ACHN (cell line): ENCODE results near the gene MRC1.
"Not testable (repeated sequence)": the region's sequence is repeated elsewhere in the genome, so short reads cannot be mapped to it uniquely, and the experiment has no call there.

ENCODE experiments used
- DNase-seq: peaks from one replicate; pipeline ENCODE4 v3.0.0-alpha.2; 2015
- in situ Hi-C: cut with HindIII; loops from 2 replicates; pipeline ENCODE4 v1.10.0; 2017; ENCODE audit warnings: low sequenced_read_pairs, low pct_ligation_motif_present, low pct_unique_long_range_greater_than_20kb

MRC1 gene

GRCh38 chr10:17923728-17924127 lies 114.6 kb downstream of the MRC1 start:
- in situ Hi-C loops = no loop called here
- DNase-seq = peak; percentile 13

DNA sequence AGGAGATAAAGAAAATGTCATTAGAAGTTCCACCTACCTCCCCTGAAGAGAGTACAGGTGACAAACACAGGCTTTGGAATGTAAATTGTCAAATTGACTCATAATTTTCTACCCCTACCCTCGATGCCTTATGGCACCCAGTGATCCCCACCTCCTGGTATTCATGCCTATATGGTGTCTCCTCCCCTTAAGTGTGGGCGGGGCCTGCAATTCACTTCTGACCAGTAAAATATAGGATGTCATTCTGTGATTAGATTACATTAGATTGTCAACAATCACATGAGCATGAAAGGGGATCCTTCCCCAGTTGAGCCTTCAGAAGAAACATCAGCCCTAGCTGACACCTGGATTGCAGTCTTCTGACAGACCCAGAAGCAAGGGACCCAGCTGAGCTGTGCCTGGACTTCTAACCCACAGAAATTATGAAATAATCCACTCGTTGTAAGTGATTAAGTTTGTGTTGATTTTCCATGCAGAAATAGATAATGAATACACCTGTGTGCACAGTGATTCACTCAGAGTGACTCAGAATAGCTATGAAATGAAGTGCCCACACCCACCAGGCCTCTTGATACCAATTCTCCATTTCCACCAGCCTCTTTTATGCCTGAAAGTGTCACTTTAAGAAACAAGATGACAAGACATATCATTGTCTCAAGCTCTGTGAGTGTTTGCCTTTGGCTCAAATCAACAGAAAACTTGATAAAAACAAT lies 134.0 kb downstream of the MRC1 start:
- in situ Hi-C loops = no loop called here
- DNase-seq = no peak

DNA sequence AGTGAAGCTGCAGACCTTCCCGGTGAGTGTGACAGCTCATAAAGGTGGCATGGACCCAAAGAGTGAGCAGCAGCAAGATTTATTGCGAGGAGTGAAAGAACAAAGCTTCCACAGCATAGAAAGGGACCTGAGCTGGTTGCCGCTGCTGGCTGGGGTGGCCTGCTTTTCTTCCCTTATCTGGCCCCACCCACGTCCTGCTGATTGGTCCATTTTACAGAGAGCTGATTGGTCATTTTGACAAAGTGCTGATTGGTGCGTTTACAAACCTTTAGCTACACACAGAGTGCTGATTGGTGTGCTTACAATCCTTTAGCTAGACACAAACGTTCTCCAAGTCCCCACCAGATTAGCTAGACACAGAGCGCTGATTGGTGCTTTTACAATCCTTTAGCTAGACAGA lies 141.1 kb downstream of the MRC1 start:
- DNase-seq, in situ Hi-C loops: not testable (repeated sequence)

DNA sequence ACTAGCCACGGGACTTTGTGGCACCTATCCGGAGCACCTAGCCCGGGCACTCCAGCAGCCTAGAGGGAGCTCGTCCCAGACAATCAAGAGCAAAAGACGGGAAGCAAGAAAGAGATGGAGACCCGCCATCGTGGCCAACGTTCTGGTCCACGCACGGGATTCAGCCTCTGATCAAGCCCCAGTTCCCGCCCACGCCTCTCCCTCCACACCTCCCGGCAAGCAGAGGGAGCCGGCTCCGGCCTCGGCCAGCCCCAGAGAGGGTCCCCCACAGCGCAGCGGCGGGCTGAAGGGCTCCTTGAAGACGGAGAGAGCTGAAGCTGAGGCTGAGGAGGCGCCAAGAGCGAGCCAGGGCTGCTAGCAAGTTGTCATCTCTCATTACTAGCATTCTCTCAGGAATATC lies 141.6 kb downstream of the MRC1 start:
- no peak for DNase-seq
- in situ Hi-C loops = no loop called here

DNA sequence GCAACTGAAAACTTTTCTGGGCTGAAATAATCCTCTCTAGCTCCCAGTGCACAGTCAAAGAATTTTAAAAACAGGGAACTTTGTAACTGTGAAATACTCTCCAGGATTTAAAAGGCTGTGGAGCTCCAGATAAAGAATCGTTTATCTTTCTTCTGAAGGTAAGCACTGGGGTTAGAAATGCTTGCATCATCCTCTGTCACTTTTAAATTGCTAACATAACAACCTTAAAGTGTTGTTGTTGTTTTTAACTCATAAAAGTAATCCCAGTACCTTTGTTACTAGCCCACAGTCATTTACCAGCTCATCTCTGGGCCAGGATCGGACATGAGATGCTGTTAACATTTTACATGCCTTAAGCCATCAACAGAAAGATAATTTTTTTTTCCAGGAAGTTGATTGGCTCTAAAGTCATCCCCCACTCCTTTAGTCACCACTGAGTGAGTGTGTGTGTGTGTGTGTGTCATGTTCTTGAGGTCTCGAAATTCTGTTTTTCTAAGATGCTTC lies 142.8 kb downstream of the MRC1 start, which contains the start of gene SLC39A12:
TSS of gene SLC39A12 (plus strand) at position 51 of the 504 bp plus-strand sequence. CDS start 1,359 bp downstream, outside the sequence.
- in situ Hi-C loops = no loop called here
- DNase-seq = no peak

GRCh38 chr10:17954372-17954771 lies 145.2 kb downstream of the MRC1 start:
- DNase-seq, in situ Hi-C loops: not testable (repeated sequence)

DNA sequence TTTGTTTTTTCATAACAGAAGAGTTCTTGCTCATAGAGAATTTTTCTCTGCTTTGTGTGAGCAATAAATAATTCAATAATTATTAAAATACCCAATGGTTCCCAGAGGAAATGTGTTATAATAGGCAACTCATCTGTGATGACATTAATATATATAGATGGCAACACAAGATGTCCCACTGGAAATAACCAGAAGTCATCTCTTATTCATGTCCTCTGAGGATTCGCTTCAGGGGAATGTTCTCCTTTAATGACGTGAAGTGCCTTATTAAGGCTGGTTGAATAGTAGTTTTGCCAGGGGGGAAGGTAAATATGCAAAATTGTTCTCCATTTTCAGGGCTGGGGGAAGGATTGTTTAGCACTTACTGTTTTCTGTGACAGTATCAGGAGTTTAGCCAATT lies 145.7 kb downstream of the MRC1 start:
- in situ Hi-C loops = no loop called here
- no peak for DNase-seq

DNA sequence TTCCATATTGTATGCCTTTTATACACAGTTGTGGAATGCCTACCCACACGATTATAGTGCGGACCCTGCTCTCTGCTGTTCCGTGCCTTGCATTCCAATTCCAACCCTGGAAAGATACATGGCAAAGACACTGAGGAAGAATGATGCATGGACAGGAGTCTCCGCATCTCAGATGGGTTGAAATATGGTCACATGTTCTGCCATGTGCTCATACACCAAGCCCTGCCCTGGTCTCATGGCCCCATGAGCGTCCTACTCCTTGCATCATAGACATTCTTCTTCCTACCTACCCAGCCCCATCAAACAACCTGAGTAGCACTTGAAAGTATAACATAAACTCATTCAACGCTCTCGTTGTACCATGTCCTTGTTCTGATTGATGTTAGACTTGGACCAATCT lies 148.9 kb downstream of the MRC1 start:
- no peak for DNase-seq
- in situ Hi-C loops = no loop called here

DNA sequence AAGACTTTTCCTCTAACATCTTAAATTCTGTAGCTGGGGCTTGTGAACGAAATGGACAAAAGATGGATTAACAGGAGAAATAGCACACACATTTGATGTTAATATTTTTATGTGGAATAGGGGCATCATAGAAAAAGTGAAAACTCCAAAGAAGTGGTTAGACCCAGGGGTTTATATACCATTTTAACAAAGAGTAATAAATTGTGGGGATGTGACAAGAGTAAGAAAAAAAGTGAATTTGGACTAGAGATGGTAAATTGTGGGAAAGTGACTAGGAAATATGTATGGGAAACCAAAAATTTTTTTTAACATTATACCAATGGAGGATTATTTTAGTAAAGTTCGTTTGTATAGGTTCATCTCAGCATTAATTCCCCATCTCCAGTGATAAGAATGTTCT lies 150.7 kb downstream of the MRC1 start:
- in situ Hi-C loops = no loop called here

More for the DNA sequence above, 150.7 kb downstream of the MRC1 start:
- DNase-seq = no peak
